HepG2 (cell line): Measurements from ENCODE around the gene ZPLD1. TPM values are rescaled to one million over a fixed set of nuclear protein-coding genes. Genes with fewer than 3 reads are reported as not detected.

Experiments used
- MED8 ChIP-seq: sonication (generic); formaldehyde crosslinking; IDR thresholded peaks from 2 replicates; pipeline ENCODE4 v1.8.1; 2023; ENCODE audit warnings: mild to moderate bottlenecking, missing genetic modification reagents; ENCODE audit not compliant: insufficient replicate concordance
- RFXAP ChIP-seq: sonication (generic); formaldehyde crosslinking; IDR thresholded peaks from 2 replicates; pipeline ENCODE4 v1.4.0; 2020; ENCODE audit warnings: missing genetic modification reagents, borderline replicate concordance
- RNF2 ChIP-seq: fragments of 450-650 bp; conservative IDR thresholded peaks from 2 replicates; pipeline ENCODE4 v1.6.1; 2016; ENCODE audit warnings: low read depth
- ZNF12 ChIP-seq: sonication (generic); formaldehyde crosslinking; IDR thresholded peaks from 2 replicates; pipeline ENCODE4 v1.5.0; 2020; ENCODE audit warnings: missing genetic modification reagents
- ZNF616 ChIP-seq: sonication (generic); formaldehyde crosslinking; IDR thresholded peaks from 2 replicates; pipeline ENCODE4 v1.5.0; 2020; ENCODE audit warnings: low read depth, mild to moderate bottlenecking, missing genetic modification reagents
- polyA plus RNA-seq, 8 experiments: library from polyadenylated mRNA; depleted of rRNA in 3 of 8; stranded (reverse) in 7 of 8; unstranded in 1 of 8; fragments of >200 nt; fragmentation: Illumina TruSeq in 4 of 8; extraction: Trizol in 4 of 8; gene quantifications; 2 replicates each; pipeline versions ENCODE4 v1.2.1 to v1.2.3, GENCODE V29; 2011 to 2016; ENCODE audit warnings: low read depth in 4 of 8, missing spikeins in 1 of 8, mixed read lengths in 1 of 8; ENCODE audit not compliant: insufficient read depth in 1 of 8
- total RNA-seq, 5 experiments: library from RNA; depleted of rRNA; stranded (reverse); fragments of >200 nt; fragmentation: Illumina TruSeq; extraction: Trizol; gene quantifications; 2 replicates each; pipeline ENCODE4 v1.2.3, GENCODE V29; 2016; ENCODE audit warnings: low read depth in 1 of 5
- TF ChIP-seq, protein P1 (sequence below): sonication (generic); formaldehyde crosslinking; conservative IDR thresholded peaks from 2 replicates; pipeline ENCODE4 v1.5.0; 2020; ENCODE audit warnings: missing genetic modification reagents
- TF ChIP-seq, protein P2 (sequence below): sonication (generic); formaldehyde crosslinking; IDR thresholded peaks from 2 replicates; pipeline ENCODE4 v1.8.0; 2022; ENCODE audit warnings: mild to moderate bottlenecking, missing genetic modification reagents
- TF ChIP-seq, protein P3 (sequence below): sonication (generic); formaldehyde crosslinking; IDR thresholded peaks from 2 replicates; pipeline ENCODE4 v1.5.1; 2020; ENCODE audit warnings: mild to moderate bottlenecking, missing genetic modification reagents
- TF ChIP-seq, protein P4 (sequence below): sonication (generic); formaldehyde crosslinking; IDR thresholded peaks from 2 replicates; pipeline ENCODE4 v1.4.0; 2020; ENCODE audit warnings: missing genetic modification reagents, mild to moderate bottlenecking, borderline replicate concordance

Gene ZPLD1
- total and polyA plus RNA-seq, 2 of the 13 experiments (the other 11 are each of a cell fraction or from before 2014, with no cell fraction given), result not detected

DNA sequence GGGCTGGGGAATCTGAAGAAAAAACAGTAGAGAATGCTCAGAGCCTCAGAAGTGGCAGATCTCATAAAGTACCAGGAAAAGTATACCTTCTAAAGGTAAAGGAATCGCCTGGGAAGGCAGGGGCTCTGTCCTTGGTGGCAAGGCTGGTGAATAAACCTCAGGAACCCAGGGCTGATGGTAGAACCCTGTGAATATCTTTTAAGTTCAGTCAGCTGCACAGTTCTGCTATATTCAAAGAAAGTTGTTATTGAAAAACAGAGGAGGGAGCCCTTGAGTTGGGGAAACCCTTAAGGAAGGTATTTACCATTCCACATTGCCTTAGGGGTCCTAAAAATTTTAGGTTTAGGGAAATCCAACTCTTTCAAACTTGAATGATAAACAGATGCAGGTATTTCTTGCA, 31.2 kb downstream of the ZPLD1 start (continued):
- TF ChIP-seq ZNF12 (CRISPR knock-in tag), result no peak
- no peak for TF ChIP-seq MED8 (CRISPR knock-in tag)
- TF ChIP-seq, protein P1, sequence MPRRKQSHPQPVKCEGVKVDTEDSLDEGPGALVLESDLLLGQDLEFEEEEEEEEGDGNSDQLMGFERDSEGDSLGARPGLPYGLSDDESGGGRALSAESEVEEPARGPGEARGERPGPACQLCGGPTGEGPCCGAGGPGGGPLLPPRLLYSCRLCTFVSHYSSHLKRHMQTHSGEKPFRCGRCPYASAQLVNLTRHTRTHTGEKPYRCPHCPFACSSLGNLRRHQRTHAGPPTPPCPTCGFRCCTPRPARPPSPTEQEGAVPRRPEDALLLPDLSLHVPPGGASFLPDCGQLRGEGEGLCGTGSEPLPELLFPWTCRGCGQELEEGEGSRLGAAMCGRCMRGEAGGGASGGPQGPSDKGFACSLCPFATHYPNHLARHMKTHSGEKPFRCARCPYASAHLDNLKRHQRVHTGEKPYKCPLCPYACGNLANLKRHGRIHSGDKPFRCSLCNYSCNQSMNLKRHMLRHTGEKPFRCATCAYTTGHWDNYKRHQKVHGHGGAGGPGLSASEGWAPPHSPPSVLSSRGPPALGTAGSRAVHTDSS (CRISPR knock-in tag), result no peak
- no peak for TF ChIP-seq ZNF616 (CRISPR knock-in tag)
- TF ChIP-seq, protein P2, sequence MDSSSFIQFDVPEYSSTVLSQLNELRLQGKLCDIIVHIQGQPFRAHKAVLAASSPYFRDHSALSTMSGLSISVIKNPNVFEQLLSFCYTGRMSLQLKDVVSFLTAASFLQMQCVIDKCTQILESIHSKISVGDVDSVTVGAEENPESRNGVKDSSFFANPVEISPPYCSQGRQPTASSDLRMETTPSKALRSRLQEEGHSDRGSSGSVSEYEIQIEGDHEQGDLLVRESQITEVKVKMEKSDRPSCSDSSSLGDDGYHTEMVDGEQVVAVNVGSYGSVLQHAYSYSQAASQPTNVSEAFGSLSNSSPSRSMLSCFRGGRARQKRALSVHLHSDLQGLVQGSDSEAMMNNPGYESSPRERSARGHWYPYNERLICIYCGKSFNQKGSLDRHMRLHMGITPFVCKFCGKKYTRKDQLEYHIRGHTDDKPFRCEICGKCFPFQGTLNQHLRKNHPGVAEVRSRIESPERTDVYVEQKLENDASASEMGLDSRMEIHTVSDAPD, result no peak
- TF ChIP-seq RFXAP (CRISPR knock-in tag), result no peak
- TF ChIP-seq, protein P3, sequence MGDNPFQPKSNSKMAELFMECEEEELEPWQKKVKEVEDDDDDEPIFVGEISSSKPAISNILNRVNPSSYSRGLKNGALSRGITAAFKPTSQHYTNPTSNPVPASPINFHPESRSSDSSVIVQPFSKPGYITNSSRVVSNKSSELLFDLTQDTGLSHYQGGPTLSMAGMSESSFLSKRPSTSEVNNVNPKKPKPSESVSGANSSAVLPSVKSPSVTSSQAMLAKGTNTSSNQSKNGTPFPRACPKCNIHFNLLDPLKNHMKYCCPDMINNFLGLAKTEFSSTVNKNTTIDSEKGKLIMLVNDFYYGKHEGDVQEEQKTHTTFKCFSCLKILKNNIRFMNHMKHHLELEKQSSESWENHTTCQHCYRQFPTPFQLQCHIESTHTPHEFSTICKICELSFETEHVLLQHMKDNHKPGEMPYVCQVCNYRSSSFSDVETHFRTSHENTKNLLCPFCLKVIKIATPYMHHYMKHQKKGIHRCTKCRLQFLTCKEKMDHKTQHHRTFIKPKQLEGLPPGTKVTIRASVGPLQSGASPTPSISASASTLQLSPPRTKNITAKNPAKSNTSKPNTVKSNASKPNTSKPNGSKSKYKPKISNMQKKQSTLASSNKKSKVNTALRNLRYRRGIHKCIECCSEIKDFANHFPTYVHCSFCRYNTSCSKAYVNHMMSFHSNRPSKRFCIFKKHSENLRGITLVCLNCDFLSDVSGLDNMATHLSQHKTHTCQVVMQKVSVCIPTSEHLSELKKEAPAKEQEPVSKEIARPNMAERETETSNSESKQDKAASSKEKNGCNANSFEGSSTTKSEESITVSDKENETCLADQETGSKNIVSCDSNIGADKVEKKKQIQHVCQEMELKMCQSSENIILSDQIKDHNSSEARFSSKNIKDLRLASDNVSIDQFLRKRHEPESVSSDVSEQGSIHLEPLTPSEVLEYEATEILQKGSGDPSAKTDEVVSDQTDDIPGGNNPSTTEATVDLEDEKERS (CRISPR knock-in tag), result no peak
- TF ChIP-seq, protein P4, sequence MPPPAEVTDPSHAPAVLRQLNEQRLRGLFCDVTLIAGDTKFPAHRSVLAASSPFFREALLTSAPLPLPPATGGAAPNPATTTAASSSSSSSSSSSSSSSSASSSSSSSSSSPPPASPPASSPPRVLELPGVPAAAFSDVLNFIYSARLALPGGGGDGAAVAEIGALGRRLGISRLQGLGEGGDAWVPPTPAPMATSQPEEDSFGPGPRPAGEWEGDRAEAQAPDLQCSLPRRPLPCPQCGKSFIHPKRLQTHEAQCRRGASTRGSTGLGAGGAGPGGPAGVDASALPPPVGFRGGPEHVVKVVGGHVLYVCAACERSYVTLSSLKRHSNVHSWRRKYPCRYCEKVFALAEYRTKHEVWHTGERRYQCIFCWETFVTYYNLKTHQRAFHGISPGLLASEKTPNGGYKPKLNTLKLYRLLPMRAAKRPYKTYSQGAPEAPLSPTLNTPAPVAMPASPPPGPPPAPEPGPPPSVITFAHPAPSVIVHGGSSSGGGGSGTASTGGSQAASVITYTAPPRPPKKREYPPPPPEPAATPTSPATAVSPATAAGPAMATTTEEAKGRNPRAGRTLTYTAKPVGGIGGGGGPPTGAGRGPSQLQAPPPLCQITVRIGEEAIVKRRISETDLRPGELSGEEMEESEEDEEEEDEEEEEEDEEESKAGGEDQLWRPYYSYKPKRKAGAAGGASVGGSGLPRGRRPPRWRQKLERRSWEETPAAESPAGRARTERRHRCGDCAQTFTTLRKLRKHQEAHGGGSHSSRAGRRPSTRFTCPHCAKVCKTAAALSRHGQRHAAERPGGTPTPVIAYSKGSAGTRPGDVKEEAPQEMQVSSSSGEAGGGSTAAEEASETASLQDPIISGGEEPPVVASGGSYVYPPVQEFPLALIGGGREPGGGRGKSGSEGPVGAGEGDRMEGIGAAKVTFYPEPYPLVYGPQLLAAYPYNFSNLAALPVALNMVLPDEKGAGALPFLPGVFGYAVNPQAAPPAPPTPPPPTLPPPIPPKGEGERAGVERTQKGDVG (CRISPR knock-in tag), result no peak
- TF ChIP-seq RNF2, result no peak
